Stimulated activated CD4-positive, alpha-beta T cell treated with anti-CD3 and anti-CD28 coated beads, Interleukin-12 subunit alpha, Interleukin-12 subunit beta, amount 100 ng/mL, for 48 hours (primary cell): ENCODE data around the gene RTN4.

Experiments
- DNase-seq, 3 donors: peaks; one replicate each; pipeline ENCODE4 v3.0.0-alpha.2; 2020; ENCODE audit warnings: low read depth in 2 of 3, low spot score in 1 of 3

Gene RTN4

GRCh38 chr2:54928719-54929118 is 121.5 kb downstream of the RTN4 start:
- no peak for DNase-seq

DNA sequence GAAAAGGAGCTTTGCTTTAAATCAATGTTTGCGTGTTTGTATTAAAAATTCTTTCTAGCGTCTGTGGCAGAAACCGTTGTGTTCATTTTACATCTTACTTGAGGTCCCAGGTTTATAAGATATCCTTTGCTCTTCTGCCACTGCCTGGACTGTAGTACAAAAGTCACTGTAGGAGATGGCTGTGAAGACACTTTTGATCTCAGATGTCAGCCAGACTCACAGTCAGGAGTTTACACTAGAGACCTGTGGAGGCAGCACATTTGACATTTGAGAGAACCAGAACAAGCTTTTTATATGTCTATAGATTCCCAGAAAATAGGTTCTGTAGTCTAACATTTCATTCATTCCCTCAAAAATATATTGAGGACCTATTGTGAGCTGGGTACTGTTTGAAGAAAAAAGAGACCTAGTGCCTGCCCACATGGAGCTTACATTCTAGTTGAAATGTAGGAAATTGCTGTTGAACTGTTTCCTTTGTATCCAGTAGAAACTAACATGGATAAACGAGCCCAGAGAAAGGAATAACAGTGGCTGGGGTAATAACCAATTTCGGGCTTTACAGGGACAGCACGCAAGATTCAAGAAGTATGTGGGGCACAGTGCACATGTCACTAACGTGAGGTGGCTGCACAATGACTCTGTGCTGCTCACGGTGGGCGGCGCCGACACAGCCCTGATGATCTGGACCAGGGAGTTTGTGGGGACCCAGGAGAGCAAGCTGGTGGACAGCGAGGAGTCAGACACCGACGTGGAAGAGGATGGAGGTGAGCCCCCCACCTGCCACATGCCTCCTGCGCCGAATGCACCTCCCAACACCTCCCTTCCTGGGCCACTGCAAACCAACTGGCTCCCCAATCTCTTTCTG is 122.3 kb downstream of the RTN4 start:
- no peak for DNase-seq

DNA sequence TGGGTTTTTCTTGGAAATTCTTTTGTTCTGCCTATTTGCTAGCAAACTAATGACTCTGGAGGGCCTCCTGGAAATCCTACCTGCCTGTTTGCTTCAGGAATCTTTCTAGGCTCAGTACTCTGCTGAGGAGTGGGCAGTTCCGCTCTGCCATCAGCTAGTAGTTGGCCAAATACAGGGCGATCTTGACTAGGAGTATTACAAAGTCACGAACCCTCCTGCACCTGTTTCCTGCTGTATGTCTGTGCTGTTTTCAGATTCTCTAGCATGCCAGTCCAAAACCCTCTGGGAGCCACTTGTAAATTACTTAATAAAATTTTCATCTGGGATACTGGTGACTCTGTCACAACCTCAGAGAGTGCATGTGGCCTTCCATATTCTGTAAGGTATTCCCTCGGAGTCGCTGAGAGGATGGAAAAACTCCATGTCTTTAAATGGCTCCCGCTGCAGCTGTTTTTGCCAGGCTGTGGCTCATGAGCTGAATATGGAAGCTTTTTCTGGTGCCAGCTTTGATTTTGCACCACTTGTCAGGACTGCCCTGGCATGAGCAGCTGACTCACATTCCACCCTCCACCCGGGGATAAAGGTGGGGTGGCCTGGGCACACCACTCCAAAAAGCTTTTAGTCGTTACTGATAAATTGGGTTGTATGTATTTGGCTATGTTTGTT is 123.0 kb downstream of the RTN4 start:
- DNase-seq, result no peak

- no peak for DNase-seq
Measured at GRCh38 chr2:54925022-54925421, 125.2 kb downstream of the RTN4 start.

DNA sequence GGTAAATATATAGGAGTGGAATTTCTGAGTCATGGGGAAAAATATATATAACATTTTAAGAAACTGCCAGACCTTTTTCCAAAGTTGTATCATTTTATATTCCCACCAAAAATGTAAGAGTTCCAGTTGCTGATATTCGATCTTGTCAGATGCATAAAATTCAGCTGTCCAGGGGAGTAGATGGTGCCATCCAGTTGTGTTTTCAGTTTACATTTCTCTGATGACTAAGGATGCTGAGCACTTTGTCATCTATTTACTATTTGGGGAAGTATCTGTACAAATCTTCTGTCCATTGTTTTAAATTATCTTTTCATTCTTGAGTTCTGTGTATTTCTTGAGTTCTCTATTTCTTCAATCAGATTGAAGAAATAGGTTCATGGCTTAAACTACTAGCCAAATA is 126.1 kb downstream of the RTN4 start:
- no peak for DNase-seq
